Smooth muscle cell (in vitro differentiated cells): ENCODE data around the gene CORO2A. TPM values are rescaled to one million over a fixed set of nuclear protein-coding genes. Genes with fewer than 3 reads are reported as not detected.

ENCODE experiments used
- DNase-seq: peaks from one replicate; lab custom pipeline; 2025; ENCODE audit not compliant: unreplicated experiment; lab: John Stamatoyannopoulos, UW
- H2AFZ ChIP-seq: fragments of 200-600 bp; sonication (generic); 2 replicates; pipeline ENCODE4 v1.6.0; 2016; ENCODE audit warnings: antibody characterized with exemption, low read depth, mild to moderate bottlenecking
- H3F3A ChIP-seq: fragments of 200-600 bp; sonication (generic); 2 replicates; pipeline ENCODE4 v1.6.0; 2017; ENCODE audit warnings: antibody characterized with exemption, low read depth
- H3K27ac ChIP-seq: fragments of 200-600 bp; sonication (generic); 2 replicates; pipeline ENCODE4 v1.5.1; 2016; ENCODE audit warnings: low read depth, mild to moderate bottlenecking
- H3K27me3 ChIP-seq: fragments of 200-600 bp; sonication (generic); 2 replicates; pipeline ENCODE4 v1.6.1; 2016; ENCODE audit warnings: low read depth, mild to moderate bottlenecking
- H3K36me3 ChIP-seq: fragments of 200-600 bp; sonication (generic); 2 replicates; pipeline ENCODE4 v1.5.1; 2016; ENCODE audit warnings: low read depth
- H3K4me1 ChIP-seq: fragments of 200-600 bp; sonication (generic); 2 replicates; pipeline ENCODE4 v1.5.1; 2016; ENCODE audit warnings: low read depth
- H3K4me2 ChIP-seq: fragments of 200-600 bp; sonication (generic); 2 replicates; pipeline ENCODE4 v1.6.0; 2016; ENCODE audit warnings: mild to moderate bottlenecking
- H3K4me3 ChIP-seq: fragments of 200-600 bp; sonication (generic); 2 replicates; pipeline ENCODE4 v1.5.1; 2016; ENCODE audit warnings: mild to moderate bottlenecking
- H3K79me2 ChIP-seq: fragments of 200-600 bp; sonication (generic); 2 replicates; pipeline ENCODE4 v1.6.0; 2016; ENCODE audit warnings: low read depth, mild to moderate bottlenecking
- H3K9ac ChIP-seq: fragments of 200-600 bp; sonication (generic); 2 replicates; pipeline ENCODE4 v1.6.0; 2016; ENCODE audit warnings: low read depth
- H3K9me3 ChIP-seq: fragments of 200-600 bp; sonication (generic); replicated peaks from 2 replicates; pipeline ENCODE4 v1.5.1; 2016; ENCODE audit warnings: low read depth
- H4K20me1 ChIP-seq: fragments of 200-600 bp; sonication (generic); 2 replicates; pipeline ENCODE4 v1.6.0; 2016; ENCODE audit warnings: low read depth
- whole genome bisulfite sequencing: methylation state at CpG from one replicate; pipeline ENCODE4 v1.1.7; 2016; ENCODE audit warnings: low lambda C conversion rate; 5-methylcytosine and 5-hydroxymethylcytosine counted together
- polyA plus RNA-seq: library from polyadenylated mRNA; unstranded; fragments of >200 nt; fragmentation: Nextera tagmentation; extraction: Ambion mirVana; gene quantifications from 2 replicates; pipeline ENCODE4 v1.2.1, GENCODE V29; 2016
- total RNA-seq: library from RNA; depleted of rRNA; stranded (reverse); fragments of >200 nt; gene quantifications from 2 replicates; pipeline ENCODE4 v1.2.3, GENCODE V29; 2014
- TF ChIP-seq, protein P1 (sequence below): fragments of 200-600 bp; sonication (generic); IDR thresholded peaks from 2 replicates; pipeline ENCODE4 v1.5.1; 2017; ENCODE audit warnings: borderline replicate concordance, mild to moderate bottlenecking, antibody characterized with exemption; ENCODE audit not compliant: insufficient read depth, poor library complexity, severe bottlenecking

The CORO2A gene
- total and polyA plus RNA-seq, 2 experiments from 2014 or later: 4.7 to 5.8 TPM

DNA sequence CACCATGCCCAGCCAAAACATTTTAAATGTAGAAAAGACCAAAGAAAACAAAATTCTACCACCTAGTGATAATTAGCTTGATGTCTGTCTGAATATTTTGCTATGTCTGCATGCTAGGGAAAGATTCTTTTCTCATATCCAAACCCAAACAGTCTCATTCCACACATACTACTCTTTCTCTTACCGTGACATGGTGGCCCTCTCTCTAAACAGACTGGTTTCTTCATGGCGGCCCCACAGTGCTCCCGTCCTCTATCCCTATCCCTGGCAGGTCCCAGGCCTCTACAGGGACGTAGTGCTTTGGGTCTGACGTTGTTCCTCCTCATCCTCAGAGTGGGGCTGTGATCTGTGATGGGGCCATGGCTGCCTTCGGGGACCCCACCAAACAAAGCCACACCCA, 8.1 kb downstream of the CORO2A start:
- Histone ChIP-seq H4K20me1 (no peaks in the 10 kb centered on the region), H3K9me3 (no peaks in the 10 kb centered on the region), H3K9ac (no peak overlapping the region), H3K27ac (no peak overlapping the region), H3K36me3 (no peaks in the 10 kb centered on the region), H3K4me1 (peaks cover 7% of the 10 kb centered on the region), H2AFZ (no peak overlapping the region), H3K4me2 (no peak overlapping the region), H3F3A (no peaks in the 10 kb centered on the region), H3K27me3 (no peaks in the 10 kb centered on the region), H3K79me2 (peaks cover 9% of the 10 kb centered on the region), H3K4me3 (no peak overlapping the region)
- 86% methylated on average over 6 of the region's 6 CpGs for WGBS
- TF ChIP-seq, protein P1, sequence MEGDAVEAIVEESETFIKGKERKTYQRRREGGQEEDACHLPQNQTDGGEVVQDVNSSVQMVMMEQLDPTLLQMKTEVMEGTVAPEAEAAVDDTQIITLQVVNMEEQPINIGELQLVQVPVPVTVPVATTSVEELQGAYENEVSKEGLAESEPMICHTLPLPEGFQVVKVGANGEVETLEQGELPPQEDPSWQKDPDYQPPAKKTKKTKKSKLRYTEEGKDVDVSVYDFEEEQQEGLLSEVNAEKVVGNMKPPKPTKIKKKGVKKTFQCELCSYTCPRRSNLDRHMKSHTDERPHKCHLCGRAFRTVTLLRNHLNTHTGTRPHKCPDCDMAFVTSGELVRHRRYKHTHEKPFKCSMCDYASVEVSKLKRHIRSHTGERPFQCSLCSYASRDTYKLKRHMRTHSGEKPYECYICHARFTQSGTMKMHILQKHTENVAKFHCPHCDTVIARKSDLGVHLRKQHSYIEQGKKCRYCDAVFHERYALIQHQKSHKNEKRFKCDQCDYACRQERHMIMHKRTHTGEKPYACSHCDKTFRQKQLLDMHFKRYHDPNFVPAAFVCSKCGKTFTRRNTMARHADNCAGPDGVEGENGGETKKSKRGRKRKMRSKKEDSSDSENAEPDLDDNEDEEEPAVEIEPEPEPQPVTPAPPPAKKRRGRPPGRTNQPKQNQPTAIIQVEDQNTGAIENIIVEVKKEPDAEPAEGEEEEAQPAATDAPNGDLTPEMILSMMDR: no peak
- DNase-seq: no peak

DNA sequence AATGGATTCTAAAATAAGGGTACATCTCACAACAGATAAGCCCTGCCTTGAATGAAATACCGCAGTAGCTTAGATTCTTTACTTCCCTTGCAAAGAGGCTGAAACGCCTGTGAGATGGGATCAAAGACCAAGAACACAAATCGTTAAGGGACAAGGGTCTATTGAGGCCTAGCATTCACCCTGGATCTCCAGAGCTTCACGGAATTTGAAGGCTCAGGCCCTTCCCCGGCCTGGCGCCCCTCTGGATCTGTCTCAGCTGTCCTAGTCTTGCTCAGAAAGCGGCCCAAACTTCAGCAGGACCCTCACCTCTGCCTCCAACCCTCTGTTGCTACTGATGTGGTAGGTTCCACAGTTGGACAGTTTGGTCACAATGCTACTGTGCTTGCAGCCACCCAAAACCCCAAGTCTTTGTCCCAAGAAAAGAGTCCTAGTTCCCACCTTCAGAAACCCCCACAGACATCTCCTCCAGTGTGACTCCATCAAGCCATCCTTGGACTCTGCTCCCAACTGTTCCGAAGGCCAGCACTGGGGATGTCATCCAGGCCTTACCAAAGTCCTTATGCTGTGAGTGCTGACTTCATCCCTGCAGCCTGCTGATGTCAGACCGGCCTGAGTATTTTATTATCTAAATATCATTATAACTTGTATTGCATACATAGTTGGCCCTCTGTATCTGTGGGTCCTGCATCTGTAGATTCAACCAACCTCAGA, 9.4 kb downstream of the CORO2A start:
- Histone ChIP-seq H3K9me3 (no peaks in the 10 kb centered on the region), H3K79me2 (peaks cover 9% of the 10 kb centered on the region), H3K4me2 (no peak overlapping the region), H3F3A (no peaks in the 10 kb centered on the region), H2AFZ (no peak overlapping the region), H3K27me3 (no peaks in the 10 kb centered on the region), H3K9ac (no peak overlapping the region), H3K27ac (no peak overlapping the region), H3K36me3 (no peaks in the 10 kb centered on the region), H4K20me1 (no peaks in the 10 kb centered on the region), H3K4me1 (peaks cover 7% of the 10 kb centered on the region), H3K4me3 (no peak overlapping the region)
- TF ChIP-seq, protein P1: no peak
- 80% methylated on average over 9 of the region's 9 CpGs for WGBS
- no peak for DNase-seq

DNA sequence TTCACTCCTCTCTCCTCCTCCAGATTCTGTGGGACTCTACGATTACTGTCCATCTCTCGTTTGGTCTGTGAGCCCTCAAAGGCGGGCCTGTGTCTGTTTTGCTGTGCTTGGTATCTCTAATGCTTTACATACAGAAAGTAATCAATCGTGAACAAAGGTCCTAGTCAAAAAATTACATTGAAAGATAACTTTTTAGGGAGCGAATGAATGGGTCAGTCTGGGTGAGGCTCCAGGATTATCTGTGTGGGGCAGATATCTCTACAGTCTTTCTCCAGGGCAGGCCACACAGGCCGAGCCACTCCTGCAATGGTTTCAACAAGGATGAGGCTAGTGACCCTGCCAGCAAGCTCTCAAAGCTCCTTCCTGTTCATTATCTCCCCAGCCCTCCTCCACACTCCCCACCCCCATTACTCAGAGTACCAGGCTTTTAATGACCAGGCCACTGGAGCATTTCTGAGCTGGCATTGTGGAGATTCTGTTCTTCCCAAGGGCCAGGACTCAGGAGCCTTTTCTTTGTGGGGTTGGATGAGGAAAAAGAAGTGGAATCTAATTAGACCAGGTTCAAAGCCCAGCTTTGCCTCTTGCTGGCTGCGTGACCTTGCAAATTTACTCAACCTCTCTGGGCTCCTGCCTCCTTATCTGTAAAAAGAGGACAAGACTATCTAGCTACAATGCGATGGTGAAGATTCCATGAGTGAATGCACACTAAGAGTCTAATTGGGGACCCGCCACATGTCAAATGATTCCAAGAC, 10.2 kb downstream of the CORO2A start:
- Histone ChIP-seq H4K20me1 (no peaks in the 10 kb centered on the region), H3K36me3 (no peaks in the 10 kb centered on the region), H3F3A (no peaks in the 10 kb centered on the region), H3K4me3 (no peak overlapping the region), H3K27me3 (no peaks in the 10 kb centered on the region), H3K9me3 (no peaks in the 10 kb centered on the region), H3K4me2 (peak overlapping the region; percentile 41), H3K79me2 (peaks cover 5% of the 10 kb centered on the region), H3K27ac (peak overlapping the region; percentile 11), H2AFZ (peak overlapping the region; percentile 10), H3K4me1 (peaks cover 7% of the 10 kb centered on the region), H3K9ac (no peak overlapping the region)
- 54% methylated on average over 9 of the region's 9 CpGs for WGBS
- TF ChIP-seq, protein P1: no peak
- DNase-seq: no peak
